AG04449 (cell line): Measurements from ENCODE around the gene BDKRB2.

ENCODE experiments used
- CTCF ChIA-PET: fragments of 350-600 bp; formaldehyde crosslinking; extraction: SDS; loops from one replicate; lab custom pipeline; 2021; ENCODE audit warnings: antibody characterized with exemption; lab: Yijun Ruan, JAX
- POLR2A ChIA-PET: fragments of 400-600, 350-600 bp; formaldehyde crosslinking; extraction: SDS; loops from one replicate; lab custom pipeline; 2020; ENCODE audit warnings: antibody characterized with exemption, inconsistent platforms; lab: Yijun Ruan, JAX
- DNase-seq: peaks from one replicate; pipeline ENCODE4 v3.0.0-alpha.2; 2010; ENCODE audit warnings: low read depth, low spot score
- H3K4me3 ChIP-seq: 2 replicates; pipeline ENCODE4 v1.5.1; 2011; ENCODE audit warnings: low read depth, mild to moderate bottlenecking, control low read depth, low read length
- TF ChIP-seq, protein P1 (sequence below): IDR thresholded peaks from one replicate; pipeline ENCODE4 v1.5.1; 2011; ENCODE audit warnings: mild to moderate bottlenecking, moderate library complexity, low read length, control low read depth, inconsistent platforms; ENCODE audit not compliant: insufficient read depth; ENCODE audit errors: missing control alignments

BDKRB2 gene

DNA sequence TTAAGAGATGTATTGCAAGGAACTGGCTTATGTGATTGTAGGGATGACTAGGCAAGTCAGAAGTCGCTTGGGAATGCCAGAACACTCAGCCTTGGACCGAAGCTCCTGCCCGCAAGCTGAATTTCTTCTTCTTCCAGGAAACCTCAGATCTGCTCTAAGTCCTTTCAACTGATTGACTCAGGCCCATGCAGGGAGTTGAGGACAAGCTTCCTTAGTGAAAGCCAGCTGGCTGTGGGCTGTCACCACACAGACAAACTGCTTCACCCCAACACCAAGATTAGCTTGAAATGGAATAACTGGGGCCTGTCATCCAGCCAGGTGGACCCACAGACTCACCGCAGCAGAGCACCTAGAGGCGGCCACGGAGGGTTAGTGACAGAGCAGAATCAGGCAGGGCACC lies 24.7 kb downstream of the BDKRB2 start:
- POLR2A ChIA-PET = no interaction called here
- no peak for DNase-seq
- CTCF ChIA-PET = interaction anchor here (1.2 to 1.5 kb wide), 2 partner anchors 11 to 12 kb away, joined by 4 read pairs; no protein-coding TSS in a partner anchor
- H3K4me3 ChIP-seq = no peak overlapping the region
- TF ChIP-seq, protein P1, sequence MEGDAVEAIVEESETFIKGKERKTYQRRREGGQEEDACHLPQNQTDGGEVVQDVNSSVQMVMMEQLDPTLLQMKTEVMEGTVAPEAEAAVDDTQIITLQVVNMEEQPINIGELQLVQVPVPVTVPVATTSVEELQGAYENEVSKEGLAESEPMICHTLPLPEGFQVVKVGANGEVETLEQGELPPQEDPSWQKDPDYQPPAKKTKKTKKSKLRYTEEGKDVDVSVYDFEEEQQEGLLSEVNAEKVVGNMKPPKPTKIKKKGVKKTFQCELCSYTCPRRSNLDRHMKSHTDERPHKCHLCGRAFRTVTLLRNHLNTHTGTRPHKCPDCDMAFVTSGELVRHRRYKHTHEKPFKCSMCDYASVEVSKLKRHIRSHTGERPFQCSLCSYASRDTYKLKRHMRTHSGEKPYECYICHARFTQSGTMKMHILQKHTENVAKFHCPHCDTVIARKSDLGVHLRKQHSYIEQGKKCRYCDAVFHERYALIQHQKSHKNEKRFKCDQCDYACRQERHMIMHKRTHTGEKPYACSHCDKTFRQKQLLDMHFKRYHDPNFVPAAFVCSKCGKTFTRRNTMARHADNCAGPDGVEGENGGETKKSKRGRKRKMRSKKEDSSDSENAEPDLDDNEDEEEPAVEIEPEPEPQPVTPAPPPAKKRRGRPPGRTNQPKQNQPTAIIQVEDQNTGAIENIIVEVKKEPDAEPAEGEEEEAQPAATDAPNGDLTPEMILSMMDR = no peak

DNA sequence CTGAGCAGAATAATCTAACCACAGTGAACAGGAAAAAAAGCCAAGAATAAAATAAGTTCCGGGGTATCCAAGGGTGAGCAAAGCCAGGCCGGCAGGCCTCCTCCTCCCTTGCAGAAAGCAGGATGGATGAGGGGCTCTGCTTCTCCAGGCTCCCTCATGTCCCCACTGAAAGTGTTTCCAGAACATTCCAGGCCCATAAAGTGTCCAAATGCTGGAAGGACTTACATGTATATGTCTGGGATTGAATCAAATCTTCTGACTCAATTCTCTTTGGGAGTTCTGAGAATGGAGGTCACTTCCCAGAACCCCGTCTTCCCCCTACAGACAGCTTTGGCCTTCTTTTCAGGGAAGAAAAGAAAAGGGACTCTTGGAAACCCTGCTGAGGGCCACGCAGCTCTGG lies 26.4 kb downstream of the BDKRB2 start:
- TF ChIP-seq, protein P1 = no peak
- CTCF ChIA-PET = interaction anchor here (3.0 kb wide), 1 partner anchor 131 kb away, joined by 8 read pairs; no protein-coding TSS in a partner anchor
- POLR2A ChIA-PET = interaction anchor here (0.9 kb wide), 1 partner anchor 27 kb away, joined by 3 read pairs; the partner anchor contains the start of gene BDKRB2
- H3K4me3 ChIP-seq = no peak overlapping the region
- no peak for DNase-seq

DNA sequence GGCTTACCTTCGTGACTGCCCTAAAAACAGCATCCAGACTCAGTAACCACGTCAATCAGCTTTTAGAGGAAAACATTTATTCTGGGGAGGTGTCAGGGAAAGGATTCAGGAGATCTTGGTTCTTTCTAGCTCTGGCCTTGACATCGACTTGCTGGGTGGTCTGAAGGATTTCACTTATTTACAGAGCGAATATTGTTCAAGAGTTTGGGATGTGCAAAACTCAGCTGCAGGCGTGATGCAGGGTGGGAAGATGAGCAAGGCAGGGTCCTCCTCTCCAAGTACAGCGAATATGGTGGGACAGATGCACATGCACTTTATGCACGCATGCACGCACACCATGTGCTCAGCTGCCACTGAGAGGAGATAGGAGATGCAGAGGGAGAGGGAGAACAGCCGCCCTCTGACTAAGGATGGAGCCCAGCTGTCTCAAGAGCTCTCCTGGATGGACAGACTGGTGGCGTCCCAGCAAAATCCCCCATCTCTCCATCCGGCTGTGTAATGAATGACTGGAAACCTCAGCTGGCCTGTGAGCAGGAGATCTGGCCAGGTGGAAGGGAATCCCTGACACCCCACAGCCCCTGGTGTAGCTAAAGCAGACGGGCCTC lies 27.0 kb downstream of the BDKRB2 start:
- ChIA-PET CTCF (interaction anchor here (3.0 kb wide), 1 partner anchor 131 kb away, joined by 8 read pairs; no protein-coding TSS in a partner anchor), POLR2A (no interaction called here)
- no peak for DNase-seq
- H3K4me3 ChIP-seq = no peak overlapping the region
- TF ChIP-seq, protein P1 = no peak

DNA sequence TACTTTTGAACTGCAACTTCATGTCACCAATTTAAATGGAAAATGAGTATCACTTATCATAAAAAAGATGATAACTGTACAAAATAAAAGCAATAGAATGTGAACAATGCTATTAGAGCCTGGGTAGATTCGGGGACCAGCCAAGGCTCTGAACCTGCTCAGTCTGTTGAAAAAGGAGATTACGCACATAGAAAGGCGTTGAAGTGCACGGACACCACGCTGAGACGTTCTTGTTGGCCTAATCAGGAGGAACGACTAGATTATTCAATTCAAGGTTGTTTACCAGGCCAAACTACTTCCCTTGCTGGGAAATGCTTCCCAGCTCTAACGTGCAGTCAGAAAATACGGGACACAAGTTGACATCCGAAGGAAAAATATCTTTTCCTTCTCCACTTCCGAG lies 27.9 kb downstream of the BDKRB2 start:
- DNase-seq = no peak
- TF ChIP-seq, protein P1 = no peak
- no peak overlapping the region for H3K4me3 ChIP-seq
- ChIA-PET CTCF (interaction anchor here (3.0 kb wide), 1 partner anchor 132 kb away, joined by 8 read pairs; no protein-coding TSS in a partner anchor), POLR2A (no interaction called here)

DNA sequence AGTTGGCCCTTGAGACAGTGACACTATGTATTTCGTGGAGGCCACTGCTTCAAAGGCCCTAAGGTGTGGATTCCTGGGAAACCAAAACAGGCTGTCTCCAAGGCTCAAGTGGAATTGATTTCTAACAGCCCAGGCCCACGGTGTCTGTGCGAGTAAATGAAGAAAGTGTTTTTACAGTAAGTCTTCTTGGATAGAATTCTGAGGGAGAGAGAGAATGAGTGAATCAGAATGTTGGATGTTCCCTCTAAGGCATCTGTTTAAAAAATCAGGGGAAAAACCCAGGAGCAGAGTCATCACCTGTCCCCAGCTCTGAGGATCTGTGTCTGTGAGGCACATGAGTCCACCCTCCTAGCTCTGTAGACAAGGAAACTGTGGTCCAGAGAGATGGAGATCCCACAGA lies 29.0 kb downstream of the BDKRB2 start:
- CTCF ChIA-PET = no interaction called here
- POLR2A ChIA-PET = no interaction called here

DNA sequence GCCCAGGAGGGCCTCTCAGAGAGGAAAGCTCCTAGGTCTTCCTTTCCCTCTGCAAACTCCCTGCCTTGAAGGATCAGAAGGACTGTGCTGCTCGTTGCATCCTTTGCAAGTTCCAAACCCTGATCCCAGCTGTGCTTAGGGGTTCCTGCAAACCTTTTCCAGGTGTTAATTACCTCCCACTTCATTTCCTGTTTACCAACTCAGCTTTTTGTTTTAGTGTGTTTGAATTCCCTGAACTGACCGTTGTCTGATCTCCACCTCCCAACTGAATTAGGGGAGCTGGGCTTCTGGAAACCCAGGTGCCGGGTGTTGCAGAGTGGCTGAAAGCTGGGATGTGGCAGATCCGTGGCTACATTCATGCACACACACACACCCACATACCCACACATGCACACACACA lies 30.8 kb downstream of the BDKRB2 start:
- TF ChIP-seq, protein P1 = no peak
- no peak overlapping the region for H3K4me3 ChIP-seq
- POLR2A ChIA-PET = no interaction called here
- no peak for DNase-seq
- CTCF ChIA-PET = interaction anchor here (1.3 to 1.9 kb wide), 2 partner anchors 134 to 137 kb away, joined by 4 to 7 read pairs; no protein-coding TSS in a partner anchor

More for the DNA sequence above, 29.0 kb downstream of the BDKRB2 start:
- DNase-seq = no peak
- H3K4me3 ChIP-seq = no peak overlapping the region
- TF ChIP-seq, protein P1 = no peak
